ENCODE results near the gene ACSF2.

Gene ACSF2

GRCh38 chr17:50425682-50426471 is at the start of gene ACSF2:
Gene ACSF2, plus strand, starts transcription at chr17:50426218. Its CDS starts 44 bp downstream, at chr17:50426262.
- H3K4me3 ChIP-seq (ENCODE audit: insufficient read depth, low read length, poor library complexity, severe bottlenecking) = peak within 1 kb of the TSS; percentile 68
- H3K9me2 ChIP-seq (replicated peaks; ENCODE audit: insufficient read depth, low read length) = no peaks in the 10 kb centered on the region
- no peaks in the 10 kb centered on the region for H4K20me1 ChIP-seq (ENCODE audit: low read depth, low read length)
- peak within 1 kb of the TSS; percentile 75 for H2AFZ ChIP-seq (ENCODE audit: low read depth, low read length, severe bottlenecking)
- peaks cover 16% of the 10 kb centered on the region for H3F3A ChIP-seq (ENCODE audit: insufficient read depth)
- H3K4me2 ChIP-seq (ENCODE audit: low read depth, low read length, poor library complexity, severe bottlenecking) = peak within 1 kb of the TSS; percentile 82
- H3K36me3 ChIP-seq (ENCODE audit: low read length) = no peaks in the 10 kb centered on the region
- H3K79me2 ChIP-seq (ENCODE audit: insufficient read depth, low read length) = 0 out of 2 replicates have a peak, but pooled peaks cover 4% of the 10 kb centered on the region
- H3K27ac ChIP-seq (ENCODE audit: low read depth, low read length) = peak within 1 kb of the TSS; percentile 67
- TF ChIP-seq CTCF (IDR thresholded peaks at IDR 0.05; ENCODE audit: insufficient read depth, low read length, poor library complexity, severe bottlenecking) (no peak), EZH2phosphoT487 (conservative IDR thresholded peaks at IDR 0.05; ENCODE audit: low read length) (no peak)
- no peaks in the 10 kb centered on the region for H3K9me3 ChIP-seq (ENCODE audit: insufficient read depth, low read length)
- peak within 1 kb of the TSS; percentile 56 for H3K9ac ChIP-seq (ENCODE audit: low read length)
- no peaks in the 10 kb centered on the region for H3K27me3 ChIP-seq (ENCODE audit: low read length)

- H2AFZ ChIP-seq (ENCODE audit: low read depth, low read length, severe bottlenecking) = no peak overlapping the region
- H4K20me1 ChIP-seq (ENCODE audit: low read depth, low read length) = no peaks in the 10 kb centered on the region
- H3F3A ChIP-seq (ENCODE audit: insufficient read depth) = peaks cover 8% of the 10 kb centered on the region; the same call in 1 of the 2 replicates
- H3K27me3 ChIP-seq (ENCODE audit: low read length) = no peaks in the 10 kb centered on the region
- no peaks in the 10 kb centered on the region for H3K9me2 ChIP-seq (replicated peaks; ENCODE audit: insufficient read depth, low read length)
- H3K4me2 ChIP-seq (ENCODE audit: low read depth, low read length, poor library complexity, severe bottlenecking) = no peak overlapping the region
- H3K9ac ChIP-seq (ENCODE audit: low read length) = no peak overlapping the region
- no peak overlapping the region for H3K27ac ChIP-seq (ENCODE audit: low read depth, low read length)
- peaks cover 10% of the 10 kb centered on the region; the same call in 1 of the 2 replicates for H3K36me3 ChIP-seq (ENCODE audit: low read length)
- H3K79me2 ChIP-seq (ENCODE audit: insufficient read depth, low read length) = no peaks in the 10 kb centered on the region
- TF ChIP-seq CTCF (IDR thresholded peaks at IDR 0.05; ENCODE audit: insufficient read depth, low read length, poor library complexity, severe bottlenecking) = no peak
- TF ChIP-seq EZH2phosphoT487 (conservative IDR thresholded peaks at IDR 0.05; ENCODE audit: low read length) = no peak
- no peak overlapping the region for H3K4me3 ChIP-seq (ENCODE audit: insufficient read depth, low read length, poor library complexity, severe bottlenecking)
- H3K9me3 ChIP-seq (ENCODE audit: insufficient read depth, low read length) = no peaks in the 10 kb centered on the region
Observed at GRCh38 chr17:50379351-50380132, 46.5 kb upstream of the ACSF2 start.

- H3K4me3 ChIP-seq (ENCODE audit: insufficient read depth, low read length, poor library complexity, severe bottlenecking) = no peak overlapping the region
- no peaks in the 10 kb centered on the region for H3F3A ChIP-seq (ENCODE audit: insufficient read depth)
- no peak overlapping the region for H3K27ac ChIP-seq (ENCODE audit: low read depth, low read length)
- H2AFZ ChIP-seq (ENCODE audit: low read depth, low read length, severe bottlenecking) = no peak overlapping the region
- no peak overlapping the region for H3K9ac ChIP-seq (ENCODE audit: low read length)
- H3K27me3 ChIP-seq (ENCODE audit: low read length) = no peaks in the 10 kb centered on the region
- H4K20me1 ChIP-seq (ENCODE audit: low read depth, low read length) = no peaks in the 10 kb centered on the region
- TF ChIP-seq CTCF (IDR thresholded peaks at IDR 0.05; ENCODE audit: insufficient read depth, low read length, poor library complexity, severe bottlenecking) (no peak), EZH2phosphoT487 (conservative IDR thresholded peaks at IDR 0.05; ENCODE audit: low read length) (no peak)
- H3K9me3 ChIP-seq (ENCODE audit: insufficient read depth, low read length) = no peaks in the 10 kb centered on the region
- H3K36me3 ChIP-seq (ENCODE audit: low read length) = peaks cover 10% of the 10 kb centered on the region; the same call in 1 of the 2 replicates
- H3K4me2 ChIP-seq (ENCODE audit: low read depth, low read length, poor library complexity, severe bottlenecking) = no peak overlapping the region
- no peaks in the 10 kb centered on the region for H3K9me2 ChIP-seq (replicated peaks; ENCODE audit: insufficient read depth, low read length)
- no peaks in the 10 kb centered on the region for H3K79me2 ChIP-seq (ENCODE audit: insufficient read depth, low read length)
Observed at GRCh38 chr17:50380369-50381259, 45.4 kb upstream of the ACSF2 start.

Data from SU-DHL-6 (cell line).